ENCODE data around the gene GTF2B. TPM values are rescaled to one million over a fixed set of nuclear protein-coding genes. Genes with fewer than 3 reads are reported as not detected.

The GTF2B gene
- total and polyA plus RNA-seq, 2 of the 4 experiments (the other 2 are of a cell fraction): 32.0 to 41.0 TPM

DNA sequence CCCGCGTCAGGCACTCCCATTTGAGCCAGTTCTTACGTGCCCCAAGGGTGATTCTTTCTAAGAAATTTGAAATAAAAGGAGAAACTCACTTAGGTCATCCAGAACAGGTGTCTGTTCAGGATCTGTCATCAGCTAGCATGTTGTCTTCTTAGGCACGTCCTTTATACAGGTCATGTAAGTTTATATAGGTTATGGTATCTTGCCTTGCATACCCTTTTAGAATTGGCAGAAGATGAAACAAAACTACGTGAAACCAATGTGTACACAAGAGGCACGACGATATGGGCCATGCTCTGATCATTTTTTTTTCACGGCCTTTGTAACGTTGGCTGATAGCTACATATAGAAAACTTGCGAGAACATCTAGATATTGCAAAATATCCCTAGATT, 579 bp upstream of the GTF2B start:
- H3K27ac ChIP-seq (ENCODE audit: insufficient read depth, low read length): no peak overlapping the region
- no peak overlapping the region for H3K14ac ChIP-seq (replicated peaks; ENCODE audit: low read depth, low read length)
- ChIA-PET POLR2A (ENCODE audit: unreplicated experiment) (no interaction called here), CTCF (interaction anchor here (0.6 kb wide), 1 partner anchor 15 kb away, joined by 3 read pairs; no protein-coding TSS in a partner anchor)
- no peaks in the 10 kb centered on the region for H3K9me1 ChIP-seq (ENCODE audit: insufficient read depth, low read length)
- dilution Hi-C loops (cut with HindIII; ENCODE audit: low sequenced_read_pairs, unreplicated experiment) (no loop called here), intact Hi-C loops (cut with micrococcal nuclease) (loop anchor here (5.0 kb wide), 1 partner anchor 235 kb away; no protein-coding TSS in a partner anchor), in situ Hi-C loops (cut with MboI; ENCODE audit: low sequenced_read_pairs) (no loop called here)
- H3K9ac ChIP-seq (ENCODE audit: low read depth, low read length): no peak overlapping the region
- H2AK5ac ChIP-seq (ENCODE audit: low read depth, low read length): no peak overlapping the region
- no peak overlapping the region for H2BK5ac ChIP-seq (ENCODE audit: low read depth, low read length, poor library complexity, severe bottlenecking)
- H3K56ac ChIP-seq (ENCODE audit: extremely low read depth, insufficient read depth, low read length): no peak overlapping the region
- peak overlapping the region; percentile 76 for H3K4me3 ChIP-seq (ENCODE audit: insufficient read depth, low read depth, low read length)
- peaks cover 17% of the 10 kb centered on the region; the same call in 1 of the 2 replicates for H4K20me1 ChIP-seq (ENCODE audit: insufficient read depth, low read length)
- WGBS, 2 experiments (ENCODE audit: extremely low coverage in 2 of 2, insufficient read length in 1 of 2): 0% methylated on average over 1 of the region's 10 CpGs; no CpG with 5 or more reads in 1 of the 2 experiments
- H2BK120ac ChIP-seq (ENCODE audit: low read depth, low read length): no peak overlapping the region
- H2AK9ac ChIP-seq (replicated peaks; ENCODE audit: low read depth, low read length, poor library complexity): no peak overlapping the region
- H3K23ac ChIP-seq (ENCODE audit: low read depth, low read length): no peak overlapping the region
- H3K9me3 ChIP-seq (ENCODE audit: control insufficient read depth, insufficient read depth, low read length): no peaks in the 10 kb centered on the region
- DNase-seq (no peak), ATAC-seq (ENCODE audit: low read depth) (no peak)
- TF ChIP-seq NFE2L2 (IDR thresholded peaks at IDR 0.05; ENCODE audit: low read depth, low read length) (no peak), RCOR1 (IDR thresholded peaks at IDR 0.05; ENCODE audit: insufficient replicate concordance, low read length) (no peak), SMC3 (IDR thresholded peaks at IDR 0.05; ENCODE audit: low read depth, low read length) (no peak)
- TF ChIP-seq, protein P1, sequence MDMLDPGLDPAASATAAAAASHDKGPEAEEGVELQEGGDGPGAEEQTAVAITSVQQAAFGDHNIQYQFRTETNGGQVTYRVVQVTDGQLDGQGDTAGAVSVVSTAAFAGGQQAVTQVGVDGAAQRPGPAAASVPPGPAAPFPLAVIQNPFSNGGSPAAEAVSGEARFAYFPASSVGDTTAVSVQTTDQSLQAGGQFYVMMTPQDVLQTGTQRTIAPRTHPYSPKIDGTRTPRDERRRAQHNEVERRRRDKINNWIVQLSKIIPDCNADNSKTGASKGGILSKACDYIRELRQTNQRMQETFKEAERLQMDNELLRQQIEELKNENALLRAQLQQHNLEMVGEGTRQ (IDR thresholded peaks at IDR 0.05; ENCODE audit: low read depth, low read length): no peak
- H3K18ac ChIP-seq (ENCODE audit: low read depth, low read length): no peak overlapping the region
- H4K5ac ChIP-seq (ENCODE audit: low read depth, low read length): no peak overlapping the region; the same call in 1 of the 2 replicates
- no peaks in the 10 kb centered on the region for H3K27me3 ChIP-seq (ENCODE audit: control insufficient read depth, insufficient read depth, low read length)
- BruUV-seq (replicated peaks): no TSS peak
- no peak overlapping the region; the same call in 1 of the 2 replicates for H3K4ac ChIP-seq (ENCODE audit: low read depth, low read length)
- peaks cover 5 to 17% of the 10 kb centered on the region in 2 experiments; a peak in 3 of 4 replicates for H3K79me1 ChIP-seq (ENCODE audit: low read depth in 1 of 2, low read length in 2 of 2)
- peaks cover 2% of the 10 kb centered on the region; the same call in 1 of the 2 replicates for H3K36me3 ChIP-seq (ENCODE audit: control insufficient read depth, insufficient read depth, low read length)
- H3K4me1 ChIP-seq (ENCODE audit: control insufficient read depth, insufficient read depth, low read length): no peaks in the 10 kb centered on the region
- peak overlapping the region; percentile 97 for H2AFZ ChIP-seq (replicated peaks; ENCODE audit: low read length, poor library complexity)
- no peak overlapping the region for H2BK15ac ChIP-seq (ENCODE audit: low read depth, low read length)
- H3K4me2 ChIP-seq (ENCODE audit: low read depth, low read length): peak overlapping the region; percentile 73
- no peak overlapping the region for H4K91ac ChIP-seq (ENCODE audit: insufficient read depth, low read depth, low read length)
- peak overlapping the region; percentile 2 to 92; a peak in 3 of 4 replicates for H4K8ac ChIP-seq (ENCODE audit: low read depth in 2 of 2, low read length in 2 of 2)
- H2BK20ac ChIP-seq (ENCODE audit: low read depth, low read length): no peak overlapping the region

All from IMR-90 (cell line).